ENCODE measurements around the gene TUBB.

- TF ChIP-seq TAF1 (conservative IDR thresholded peaks at IDR 0.05) (no peak), RXRA (IDR thresholded peaks at IDR 0.05) (no peak), EGR1 (IDR thresholded peaks at IDR 0.05; ENCODE audit: low read depth in 2 of 2) (no peak), MAX (IDR thresholded peaks at IDR 0.05) (no peak), HNF4G (IDR thresholded peaks at IDR 0.05) (no peak), GABPA (IDR thresholded peaks at IDR 0.05 in 1 of 2, conservative IDR thresholded peaks at IDR 0.05 in 1 of 2) (peak in 1 of 2 donors; percentile 6), SP1 (IDR thresholded peaks at IDR 0.05) (peak; percentile 2), RAD21 (IDR thresholded peaks at IDR 0.05) (no peak), YY1 (IDR thresholded peaks at IDR 0.05) (no peak), FOXA1 (IDR thresholded peaks at IDR 0.05) (no peak)
- TF ChIP-seq, protein P1, sequence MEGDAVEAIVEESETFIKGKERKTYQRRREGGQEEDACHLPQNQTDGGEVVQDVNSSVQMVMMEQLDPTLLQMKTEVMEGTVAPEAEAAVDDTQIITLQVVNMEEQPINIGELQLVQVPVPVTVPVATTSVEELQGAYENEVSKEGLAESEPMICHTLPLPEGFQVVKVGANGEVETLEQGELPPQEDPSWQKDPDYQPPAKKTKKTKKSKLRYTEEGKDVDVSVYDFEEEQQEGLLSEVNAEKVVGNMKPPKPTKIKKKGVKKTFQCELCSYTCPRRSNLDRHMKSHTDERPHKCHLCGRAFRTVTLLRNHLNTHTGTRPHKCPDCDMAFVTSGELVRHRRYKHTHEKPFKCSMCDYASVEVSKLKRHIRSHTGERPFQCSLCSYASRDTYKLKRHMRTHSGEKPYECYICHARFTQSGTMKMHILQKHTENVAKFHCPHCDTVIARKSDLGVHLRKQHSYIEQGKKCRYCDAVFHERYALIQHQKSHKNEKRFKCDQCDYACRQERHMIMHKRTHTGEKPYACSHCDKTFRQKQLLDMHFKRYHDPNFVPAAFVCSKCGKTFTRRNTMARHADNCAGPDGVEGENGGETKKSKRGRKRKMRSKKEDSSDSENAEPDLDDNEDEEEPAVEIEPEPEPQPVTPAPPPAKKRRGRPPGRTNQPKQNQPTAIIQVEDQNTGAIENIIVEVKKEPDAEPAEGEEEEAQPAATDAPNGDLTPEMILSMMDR (IDR thresholded peaks at IDR 0.05; ENCODE audit: low read depth, low read length, missing input control): no peak
- TF ChIP-seq, protein P2, sequence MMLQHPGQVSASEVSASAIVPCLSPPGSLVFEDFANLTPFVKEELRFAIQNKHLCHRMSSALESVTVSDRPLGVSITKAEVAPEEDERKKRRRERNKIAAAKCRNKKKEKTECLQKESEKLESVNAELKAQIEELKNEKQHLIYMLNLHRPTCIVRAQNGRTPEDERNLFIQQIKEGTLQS (IDR thresholded peaks at IDR 0.05): no peak
- TF ChIP-seq, protein P3, sequence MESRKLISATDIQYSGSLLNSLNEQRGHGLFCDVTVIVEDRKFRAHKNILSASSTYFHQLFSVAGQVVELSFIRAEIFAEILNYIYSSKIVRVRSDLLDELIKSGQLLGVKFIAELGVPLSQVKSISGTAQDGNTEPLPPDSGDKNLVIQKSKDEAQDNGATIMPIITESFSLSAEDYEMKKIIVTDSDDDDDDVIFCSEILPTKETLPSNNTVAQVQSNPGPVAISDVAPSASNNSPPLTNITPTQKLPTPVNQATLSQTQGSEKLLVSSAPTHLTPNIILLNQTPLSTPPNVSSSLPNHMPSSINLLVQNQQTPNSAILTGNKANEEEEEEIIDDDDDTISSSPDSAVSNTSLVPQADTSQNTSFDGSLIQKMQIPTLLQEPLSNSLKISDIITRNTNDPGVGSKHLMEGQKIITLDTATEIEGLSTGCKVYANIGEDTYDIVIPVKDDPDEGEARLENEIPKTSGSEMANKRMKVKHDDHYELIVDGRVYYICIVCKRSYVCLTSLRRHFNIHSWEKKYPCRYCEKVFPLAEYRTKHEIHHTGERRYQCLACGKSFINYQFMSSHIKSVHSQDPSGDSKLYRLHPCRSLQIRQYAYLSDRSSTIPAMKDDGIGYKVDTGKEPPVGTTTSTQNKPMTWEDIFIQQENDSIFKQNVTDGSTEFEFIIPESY (IDR thresholded peaks at IDR 0.05): no peak
- TF ChIP-seq, protein P4, sequence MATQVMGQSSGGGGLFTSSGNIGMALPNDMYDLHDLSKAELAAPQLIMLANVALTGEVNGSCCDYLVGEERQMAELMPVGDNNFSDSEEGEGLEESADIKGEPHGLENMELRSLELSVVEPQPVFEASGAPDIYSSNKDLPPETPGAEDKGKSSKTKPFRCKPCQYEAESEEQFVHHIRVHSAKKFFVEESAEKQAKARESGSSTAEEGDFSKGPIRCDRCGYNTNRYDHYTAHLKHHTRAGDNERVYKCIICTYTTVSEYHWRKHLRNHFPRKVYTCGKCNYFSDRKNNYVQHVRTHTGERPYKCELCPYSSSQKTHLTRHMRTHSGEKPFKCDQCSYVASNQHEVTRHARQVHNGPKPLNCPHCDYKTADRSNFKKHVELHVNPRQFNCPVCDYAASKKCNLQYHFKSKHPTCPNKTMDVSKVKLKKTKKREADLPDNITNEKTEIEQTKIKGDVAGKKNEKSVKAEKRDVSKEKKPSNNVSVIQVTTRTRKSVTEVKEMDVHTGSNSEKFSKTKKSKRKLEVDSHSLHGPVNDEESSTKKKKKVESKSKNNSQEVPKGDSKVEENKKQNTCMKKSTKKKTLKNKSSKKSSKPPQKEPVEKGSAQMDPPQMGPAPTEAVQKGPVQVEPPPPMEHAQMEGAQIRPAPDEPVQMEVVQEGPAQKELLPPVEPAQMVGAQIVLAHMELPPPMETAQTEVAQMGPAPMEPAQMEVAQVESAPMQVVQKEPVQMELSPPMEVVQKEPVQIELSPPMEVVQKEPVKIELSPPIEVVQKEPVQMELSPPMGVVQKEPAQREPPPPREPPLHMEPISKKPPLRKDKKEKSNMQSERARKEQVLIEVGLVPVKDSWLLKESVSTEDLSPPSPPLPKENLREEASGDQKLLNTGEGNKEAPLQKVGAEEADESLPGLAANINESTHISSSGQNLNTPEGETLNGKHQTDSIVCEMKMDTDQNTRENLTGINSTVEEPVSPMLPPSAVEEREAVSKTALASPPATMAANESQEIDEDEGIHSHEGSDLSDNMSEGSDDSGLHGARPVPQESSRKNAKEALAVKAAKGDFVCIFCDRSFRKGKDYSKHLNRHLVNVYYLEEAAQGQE (IDR thresholded peaks at IDR 0.05): no peak
Observed at GRCh38 chr6:30691208-30691847, 28.8 kb upstream of the TUBB start.
